GM18517 (cell line): Measurements from ENCODE around the gene TCL1B.
"Not testable (repeated sequence)": the region's sequence is repeated elsewhere in the genome, so short reads cannot be mapped to it uniquely, and the experiment has no call there.

ENCODE experiments used
- ATAC-seq: cut with Tn5 transposase; IDR thresholded peaks from one replicate; pipeline ENCODE4 v1.9.1; 2021; ENCODE audit warnings: mild to moderate bottlenecking, moderate library complexity; ENCODE audit not compliant: unreplicated experiment

Gene TCL1B, protein sequence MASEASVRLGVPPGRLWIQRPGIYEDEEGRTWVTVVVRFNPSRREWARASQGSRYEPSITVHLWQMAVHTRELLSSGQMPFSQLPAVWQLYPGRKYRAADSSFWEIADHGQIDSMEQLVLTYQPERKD

DNA sequence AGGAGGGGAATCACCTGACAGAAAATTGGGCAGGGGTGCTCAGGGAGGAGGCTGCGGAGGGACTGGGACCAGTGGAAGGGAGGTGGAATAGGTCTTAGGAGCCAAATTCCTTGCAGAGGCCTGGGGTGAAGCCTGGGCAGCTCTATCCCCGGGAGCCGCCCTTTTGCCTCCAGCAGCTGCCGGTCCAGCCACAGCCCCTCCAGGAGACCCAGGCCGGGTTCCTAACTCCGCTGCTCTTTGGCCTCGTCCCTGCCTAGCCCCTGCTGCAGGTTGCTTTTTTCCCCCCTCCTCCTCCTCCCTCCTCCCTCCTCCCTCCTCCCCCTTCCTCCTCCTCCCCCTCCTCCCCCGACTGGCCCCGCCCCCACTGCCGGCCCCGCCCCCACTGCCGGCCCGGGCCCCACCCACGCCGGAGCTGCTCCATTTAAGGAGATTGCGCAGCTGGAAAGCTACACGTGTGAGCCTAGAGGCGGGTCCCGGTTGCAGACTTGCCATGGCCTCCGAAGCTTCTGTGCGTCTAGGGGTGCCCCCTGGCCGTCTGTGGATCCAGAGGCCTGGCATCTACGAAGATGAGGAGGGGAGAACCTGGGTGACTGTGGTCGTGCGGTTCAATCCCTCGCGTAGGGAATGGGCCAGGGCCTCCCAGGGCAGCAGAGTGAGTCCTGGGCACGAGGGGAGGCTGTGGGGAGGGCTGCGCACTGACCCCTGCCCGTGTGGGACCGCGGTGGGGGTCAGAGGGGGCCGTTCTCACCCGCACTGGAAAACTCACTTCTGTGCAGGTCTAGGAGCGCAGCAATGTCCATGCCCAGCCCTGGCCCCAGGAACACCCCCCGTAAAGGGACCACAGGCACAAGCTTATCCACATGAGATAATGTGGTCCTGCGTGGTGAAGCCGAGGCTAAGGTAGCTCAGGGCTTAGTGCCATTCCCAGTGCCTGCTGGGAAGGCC, at the start of gene TCL1B:
Gene TCL1B (plus strand): TSS at position 449 of the 945 bp plus-strand sequence. CDS start 42 bp downstream, at position 491.
- no peak for ATAC-seq

DNA sequence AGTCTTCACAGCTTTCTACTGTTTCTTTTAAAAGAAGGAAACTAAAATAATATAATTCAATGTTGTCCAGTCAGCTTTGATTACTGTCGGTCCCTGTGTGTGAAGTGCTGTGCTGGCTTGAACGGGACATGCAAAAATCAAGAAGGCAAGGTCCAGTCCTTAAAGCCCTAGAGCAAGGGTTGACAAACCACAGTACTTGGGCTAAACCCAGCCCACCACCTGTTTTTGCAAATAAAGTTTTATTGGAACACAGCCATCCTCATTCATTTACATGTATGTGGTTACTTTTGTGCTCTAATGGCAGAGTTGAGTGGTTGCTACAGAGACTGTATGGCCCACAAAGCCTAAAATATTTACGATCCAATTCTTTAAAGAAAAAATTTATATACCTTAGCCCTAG, 41.2 kb upstream of the TCL1B start:
- no peak for ATAC-seq

DNA sequence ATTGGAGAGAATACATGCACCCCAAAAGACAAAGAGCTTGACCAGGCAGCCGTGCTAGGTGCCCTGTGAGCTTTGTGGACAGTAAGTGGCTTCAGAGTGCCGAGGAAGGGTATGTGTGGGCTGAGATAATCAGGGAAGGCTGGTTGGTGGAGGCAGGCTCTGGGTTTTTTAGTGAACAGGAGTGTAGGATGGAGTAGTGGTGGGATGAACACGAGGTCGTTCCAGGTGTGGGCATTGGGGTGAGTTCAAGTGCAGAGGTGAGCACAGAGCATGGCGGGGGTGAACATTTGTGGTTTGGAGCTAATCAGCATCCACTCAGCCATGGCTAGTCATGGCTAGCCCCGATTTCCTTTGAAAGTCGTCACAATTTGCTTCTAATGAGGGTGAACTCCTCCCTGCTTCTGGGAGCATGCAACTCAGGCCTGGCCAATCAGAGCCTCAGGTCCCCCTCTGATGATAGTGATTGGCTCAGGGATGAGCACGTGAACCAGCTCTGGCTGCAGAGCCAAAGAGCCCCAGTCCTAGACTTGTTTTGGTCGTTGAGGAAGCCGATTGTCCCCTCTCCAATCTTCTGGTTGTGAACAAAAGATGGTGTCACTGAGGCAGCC, 40.7 kb upstream of the TCL1B start:
- ATAC-seq: no peak

DNA sequence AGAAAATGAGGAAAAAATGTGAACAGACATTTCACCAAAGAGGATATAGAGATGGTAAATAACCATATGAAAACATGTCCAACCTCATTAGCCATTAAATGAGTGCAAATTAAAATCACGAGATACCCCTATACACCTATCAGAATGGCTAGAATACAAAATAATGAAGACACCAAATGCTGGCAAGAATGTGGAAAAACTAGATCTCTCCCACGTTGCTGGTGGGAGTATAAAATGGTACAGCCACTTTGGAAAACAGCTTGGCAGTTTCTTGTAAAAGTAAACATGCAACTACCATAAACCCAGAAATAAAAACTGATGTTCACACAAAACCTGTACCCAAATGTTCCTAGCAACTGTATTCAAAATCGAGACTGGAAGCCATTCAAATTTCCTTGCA, 38.3 kb upstream of the TCL1B start:
- ATAC-seq: no peak

DNA sequence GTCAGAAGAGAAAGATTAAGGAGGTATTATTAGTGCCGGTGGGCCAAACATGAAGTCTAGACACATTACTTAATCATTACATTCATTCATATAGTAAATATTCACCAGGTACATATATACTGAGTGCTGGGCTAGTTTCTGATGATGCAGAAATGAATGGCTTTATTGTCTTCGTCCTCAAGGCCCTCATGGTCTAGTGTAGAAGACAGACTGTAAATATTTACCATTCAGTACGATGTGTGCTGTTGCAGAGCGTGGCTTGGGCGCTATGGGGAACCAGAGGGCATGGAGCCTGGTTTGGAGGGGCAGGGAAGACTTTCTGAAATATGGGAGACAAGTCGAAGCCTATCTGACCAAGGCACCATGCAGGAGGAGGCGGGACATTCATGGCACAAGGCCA, 37.0 kb upstream of the TCL1B start:
- ATAC-seq: no peak

DNA sequence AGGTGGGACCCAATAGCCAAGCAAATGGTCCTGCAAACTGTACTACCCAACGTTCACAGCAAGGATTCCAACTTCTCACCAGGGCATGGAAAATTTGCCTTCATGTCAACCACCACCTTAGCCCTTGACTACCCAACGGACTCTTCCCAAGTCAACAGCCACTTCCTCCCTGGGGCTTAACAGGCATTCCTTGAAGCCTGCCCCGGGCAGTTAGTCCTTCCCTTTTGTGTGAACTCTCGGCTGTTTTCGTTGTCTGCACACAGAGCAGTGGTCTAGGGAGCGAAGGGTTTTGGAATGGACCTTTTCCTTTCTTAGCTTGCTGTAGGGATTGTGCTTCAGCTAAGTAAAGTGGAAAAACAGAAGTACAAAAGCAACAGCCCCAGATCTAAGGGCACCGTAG, 35.2 kb upstream of the TCL1B start:
- ATAC-seq: no peak

DNA sequence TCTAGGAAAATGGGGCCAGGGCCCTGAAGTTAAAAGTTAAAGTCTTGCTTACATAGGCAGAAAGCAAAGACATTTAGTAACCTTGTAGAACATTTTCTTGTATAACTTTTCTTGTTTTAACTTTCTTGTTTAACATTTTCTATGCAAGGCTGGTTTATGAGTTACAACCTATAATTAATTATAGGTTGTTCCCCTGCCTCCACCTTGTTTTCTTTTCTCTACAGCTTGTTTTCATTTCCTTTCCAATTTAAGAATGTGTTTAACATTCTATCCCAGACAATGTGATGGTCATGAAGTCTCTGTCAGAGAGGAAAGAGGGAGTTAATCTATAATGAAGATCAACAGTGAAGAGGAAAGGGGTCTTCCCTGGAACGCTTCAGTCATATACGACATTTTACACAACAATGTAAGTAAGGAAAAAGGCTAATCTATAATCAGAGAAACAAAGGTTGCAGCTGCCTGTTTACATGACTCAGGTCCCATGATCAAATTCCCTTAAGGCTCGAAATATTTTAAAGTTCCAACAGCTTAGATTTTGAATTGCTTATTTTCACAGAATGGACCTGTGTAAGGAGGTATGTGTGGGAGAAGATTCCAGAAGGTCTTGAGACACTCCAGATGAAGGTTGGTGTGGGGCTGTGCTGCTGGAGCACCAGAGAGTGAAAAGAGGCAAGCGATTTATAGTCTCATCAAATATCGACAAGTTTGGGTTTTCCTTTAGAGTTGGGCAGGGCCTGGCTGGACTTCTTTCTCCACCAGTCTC, 34.2 kb upstream of the TCL1B start:
- no peak for ATAC-seq

DNA sequence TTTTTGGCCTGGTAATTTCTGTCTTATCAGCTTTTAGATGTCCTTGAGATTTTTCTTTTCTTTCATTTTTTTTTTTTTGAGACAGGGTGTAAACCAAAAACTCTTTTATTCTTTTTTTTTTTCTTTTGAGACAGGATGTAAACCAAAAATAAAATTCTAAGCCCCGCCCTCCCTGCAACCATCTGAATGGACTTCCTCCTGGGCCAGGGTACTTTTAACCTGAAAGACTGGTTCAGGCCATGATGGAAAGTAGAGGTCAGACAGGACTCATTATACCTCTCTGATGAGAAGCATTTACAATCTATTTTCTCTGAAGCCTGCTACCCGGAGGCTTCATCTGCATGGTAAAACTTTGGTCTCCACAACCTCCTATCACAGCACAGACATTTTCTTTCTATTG, 33.5 kb upstream of the TCL1B start:
- no peak for ATAC-seq

DNA sequence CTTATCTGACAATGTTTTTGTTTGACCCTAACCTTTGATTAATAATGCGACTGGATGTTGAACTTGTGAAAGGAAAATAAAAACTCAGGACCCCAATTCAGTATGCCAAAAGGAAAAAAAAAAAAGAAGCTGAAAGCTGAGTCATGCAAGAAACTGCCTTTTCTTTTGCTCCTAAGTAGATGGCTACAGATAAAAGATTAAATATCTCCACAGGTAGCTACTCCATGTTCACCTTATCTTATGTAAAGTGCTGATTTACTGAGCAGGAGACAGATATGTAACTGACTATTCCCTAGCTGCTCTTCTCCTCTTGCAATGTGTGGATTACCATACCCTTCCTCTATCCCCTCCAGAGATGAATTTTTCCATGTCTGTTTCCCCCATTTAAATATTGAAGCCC, 30.8 kb upstream of the TCL1B start:
- ATAC-seq: no peak

DNA sequence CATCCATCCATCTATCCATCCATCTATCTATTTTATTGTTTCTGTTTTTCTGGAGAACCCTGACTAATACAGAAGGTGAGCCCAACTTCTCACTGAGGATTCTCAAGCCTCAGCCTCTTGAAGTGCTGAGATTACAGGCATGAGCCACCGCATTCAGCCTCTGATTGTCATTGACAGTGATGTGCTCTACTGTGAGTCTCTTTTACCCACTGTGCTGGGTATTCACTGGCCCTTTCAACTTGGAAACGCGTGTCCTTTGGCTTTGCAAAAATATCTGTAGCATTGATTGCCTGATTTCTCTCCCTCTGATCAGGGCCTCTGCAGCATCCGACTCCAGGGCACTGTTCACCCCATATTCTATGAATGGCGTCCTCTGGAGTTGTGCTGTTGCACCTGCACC, 29.6 kb upstream of the TCL1B start:
- no peak for ATAC-seq

DNA sequence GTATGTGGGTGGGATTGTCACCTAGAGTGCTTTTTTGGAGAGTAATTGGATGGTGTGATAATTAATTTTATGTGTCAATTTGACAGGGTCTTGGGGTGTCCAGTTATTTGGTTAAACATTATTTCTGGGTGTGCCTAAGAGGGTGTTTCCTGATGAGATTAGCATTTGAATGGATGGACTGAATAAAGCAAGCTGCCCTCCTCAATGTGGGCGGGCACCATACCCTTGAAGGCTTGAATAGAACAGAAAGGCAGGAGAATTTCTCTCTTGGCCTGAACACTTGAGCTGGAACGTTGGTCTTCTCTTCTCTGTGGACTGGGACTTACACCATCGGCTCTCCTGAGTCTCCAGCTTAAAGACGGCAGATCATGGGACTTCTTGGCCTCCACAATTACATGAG, 28.8 kb upstream of the TCL1B start:
- ATAC-seq: no peak

DNA sequence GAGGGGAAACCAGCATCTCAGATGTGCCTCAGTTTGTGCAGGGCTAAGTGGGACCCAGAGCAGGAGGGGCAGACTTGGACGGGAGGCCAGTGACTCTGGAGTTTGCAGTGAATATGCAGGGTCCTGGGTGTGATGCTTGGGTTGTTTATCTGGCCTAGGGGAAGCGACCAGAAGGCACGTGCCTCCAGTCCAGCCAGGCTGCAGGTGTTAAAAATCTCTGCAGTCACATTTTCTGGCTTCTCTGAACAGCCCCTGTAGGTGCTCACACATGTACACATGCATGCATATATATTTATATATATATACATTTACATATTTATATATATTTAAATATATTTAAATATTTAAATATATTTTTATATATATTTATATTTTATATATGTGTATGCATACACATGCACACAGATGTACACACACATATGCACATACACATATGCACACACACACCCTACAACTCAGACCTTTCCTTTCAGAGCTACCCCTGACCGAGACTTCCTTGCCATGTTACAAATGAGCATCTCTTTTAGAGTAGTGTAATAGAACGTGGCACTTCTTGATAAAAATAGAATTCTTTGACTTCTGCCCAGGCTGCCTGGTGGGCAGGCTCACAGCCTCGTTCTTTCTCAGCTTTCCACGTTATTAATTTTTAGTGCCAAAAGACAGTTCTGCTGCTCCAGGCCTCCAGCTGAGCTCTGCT, 26.8 kb upstream of the TCL1B start:
- ATAC-seq: no peak

DNA sequence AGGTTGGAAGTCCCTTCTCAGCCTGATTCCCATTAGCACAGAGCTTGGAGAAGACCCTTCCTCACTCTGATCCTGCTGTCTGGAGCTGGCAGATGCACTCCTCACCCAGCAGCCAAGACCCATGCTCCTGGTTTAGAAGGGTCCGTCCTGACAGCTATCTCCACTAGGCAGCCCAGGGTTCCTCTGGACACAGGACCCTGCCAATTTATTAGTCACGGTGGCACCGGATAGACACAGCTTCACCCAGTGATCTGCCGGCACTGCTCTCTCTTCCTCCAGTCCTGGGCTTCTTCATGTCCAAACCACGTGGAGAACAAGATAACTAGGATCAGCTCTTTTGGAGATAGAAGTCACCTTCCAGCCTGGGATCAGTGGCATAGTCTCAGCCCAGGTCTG, 26.2 kb upstream of the TCL1B start:
- no peak for ATAC-seq

DNA sequence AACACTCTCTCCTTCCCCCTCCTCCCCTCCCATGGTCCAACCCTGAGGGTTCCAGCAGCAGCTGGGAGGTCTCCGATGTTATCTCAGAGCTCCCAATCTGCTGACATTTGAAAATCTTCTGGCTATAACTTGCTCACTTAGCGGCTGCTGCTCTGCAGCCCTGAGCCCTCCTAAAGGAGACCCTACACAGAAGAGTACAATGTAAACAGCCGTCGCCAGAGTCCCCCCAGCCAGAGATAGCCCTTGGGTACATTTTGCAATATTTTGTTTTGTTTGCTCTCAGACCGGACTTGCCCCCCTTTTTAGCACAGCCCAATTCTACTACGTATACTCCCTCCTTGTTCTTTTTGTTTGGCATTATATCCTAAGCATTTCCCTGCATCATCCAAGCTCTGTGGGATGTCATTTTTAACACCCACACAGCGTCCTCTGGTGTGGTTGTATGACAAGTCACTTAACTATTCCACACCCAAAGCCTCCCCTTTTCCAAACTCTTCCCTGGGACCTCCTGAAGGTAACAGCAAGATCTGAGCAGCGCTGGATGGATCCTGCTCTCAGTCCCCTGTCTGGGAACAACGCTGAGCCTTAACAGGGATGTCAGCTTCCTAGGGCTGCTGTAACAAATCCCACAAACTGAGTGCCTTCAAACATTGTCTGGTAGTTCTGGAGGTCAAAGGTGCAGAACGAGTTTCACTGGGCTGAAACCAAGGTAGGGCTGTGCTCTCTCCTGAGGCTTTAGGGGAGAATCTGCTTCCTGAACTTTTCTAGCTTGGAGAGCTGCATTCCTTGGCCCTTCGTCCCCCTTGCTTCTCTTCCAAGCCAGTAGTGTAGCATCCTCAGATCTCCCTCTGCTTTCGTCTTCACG, 25.3 kb upstream of the TCL1B start:
- no peak for ATAC-seq

DNA sequence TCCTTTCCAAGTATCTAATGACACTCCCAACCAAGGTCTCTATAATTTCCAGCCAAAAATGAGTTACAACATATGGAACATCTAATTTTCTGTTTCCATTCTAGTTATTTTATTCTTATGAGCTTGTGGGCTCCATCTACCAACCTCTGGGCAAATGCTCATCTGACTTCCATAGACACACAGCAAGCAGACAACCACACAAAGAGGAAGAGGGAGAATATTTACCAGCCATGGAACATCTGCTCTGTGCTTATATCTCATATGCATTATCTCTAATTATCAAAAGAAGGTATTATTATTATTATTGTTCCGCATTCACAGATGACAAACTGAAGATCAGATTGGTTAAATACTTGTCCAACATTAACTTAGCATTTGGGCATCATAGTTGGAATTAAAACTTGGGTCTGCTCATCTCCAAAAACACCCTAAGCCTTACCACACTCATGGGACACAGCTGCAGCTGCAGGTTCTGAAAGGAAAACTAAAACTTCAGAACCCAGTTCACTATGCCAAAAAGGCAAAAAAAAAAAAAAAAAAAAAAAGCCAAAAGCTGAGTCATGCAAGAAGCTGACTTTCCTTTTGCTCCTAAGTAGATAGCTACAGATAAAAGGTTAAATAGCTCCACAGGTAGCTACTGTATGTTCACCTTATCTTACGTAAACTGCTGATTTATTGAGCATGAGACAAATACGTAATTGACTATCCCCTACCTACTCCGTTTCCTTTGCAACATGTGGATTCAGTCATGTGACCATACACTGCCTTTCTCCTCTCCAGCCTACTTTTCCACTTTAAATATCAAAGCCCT, 23.6 kb upstream of the TCL1B start:
- peak; percentile 48 for ATAC-seq

DNA sequence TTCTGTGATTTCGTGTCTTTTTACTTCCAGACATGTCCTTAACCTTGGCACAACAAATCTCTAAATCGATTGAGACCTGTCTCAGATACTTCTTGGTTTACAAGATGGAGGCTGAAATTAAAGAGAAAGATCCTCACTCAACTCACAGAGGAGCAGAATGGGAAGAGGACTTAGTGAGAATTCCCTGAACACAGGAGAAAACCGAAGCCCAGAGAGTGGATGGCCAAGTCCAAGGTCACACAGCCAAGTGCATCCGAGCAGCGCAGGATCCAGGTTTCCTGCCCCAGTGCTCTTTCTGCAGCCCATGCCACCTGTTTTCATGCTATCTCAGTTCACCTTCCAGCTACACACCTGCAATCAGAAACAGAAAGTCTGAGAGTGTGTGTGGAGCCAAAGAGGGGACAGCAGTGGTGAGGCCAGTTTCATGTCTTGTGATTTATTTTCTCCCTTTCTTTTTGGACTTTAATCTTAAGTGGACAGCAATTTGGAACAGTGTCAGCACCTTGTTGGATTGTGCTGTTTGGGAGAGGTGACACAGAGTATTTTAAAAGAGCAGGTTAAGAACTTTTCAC, 22.9 kb upstream of the TCL1B start:
- ATAC-seq: no peak

DNA sequence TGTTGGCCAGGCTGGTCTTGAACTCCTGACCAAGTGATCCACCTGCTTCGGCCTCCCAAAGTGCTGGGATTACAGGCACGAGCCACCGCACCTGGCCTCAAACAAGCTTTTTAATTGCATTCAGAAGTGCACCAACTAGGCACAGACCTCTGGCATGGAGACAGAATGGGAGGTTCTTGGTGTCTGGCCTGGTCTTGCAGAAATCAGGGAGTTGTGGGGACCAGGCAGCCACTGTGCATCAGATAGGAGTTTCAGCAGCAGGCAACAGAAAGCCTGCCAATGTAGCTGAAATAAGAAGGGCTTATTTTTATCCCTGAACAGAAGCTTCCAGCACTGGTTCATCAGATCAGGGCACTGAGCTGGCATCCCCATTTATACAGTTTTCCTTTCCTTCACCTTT, 22.2 kb upstream of the TCL1B start:
- ATAC-seq: no peak

DNA sequence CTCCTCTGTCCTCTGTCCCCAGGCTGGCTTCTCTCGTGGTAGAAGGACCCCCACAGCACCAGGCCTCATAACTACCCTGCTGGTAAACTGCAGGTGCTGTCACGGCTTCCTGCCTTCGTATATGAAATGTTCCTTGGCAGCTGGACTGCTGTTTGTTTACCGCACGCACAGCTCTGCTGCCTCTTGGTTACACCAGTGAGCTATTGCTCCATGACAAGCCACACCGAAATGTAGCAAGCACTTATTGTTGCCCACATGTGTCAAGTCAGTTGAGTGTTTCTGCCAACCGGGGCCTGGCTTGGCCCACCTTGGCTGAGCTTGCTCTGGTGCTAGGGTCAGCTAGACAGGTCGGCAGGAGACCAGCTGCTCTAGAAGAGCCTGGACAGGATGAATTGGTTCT, 21.7 kb upstream of the TCL1B start:
- ATAC-seq: no peak

DNA sequence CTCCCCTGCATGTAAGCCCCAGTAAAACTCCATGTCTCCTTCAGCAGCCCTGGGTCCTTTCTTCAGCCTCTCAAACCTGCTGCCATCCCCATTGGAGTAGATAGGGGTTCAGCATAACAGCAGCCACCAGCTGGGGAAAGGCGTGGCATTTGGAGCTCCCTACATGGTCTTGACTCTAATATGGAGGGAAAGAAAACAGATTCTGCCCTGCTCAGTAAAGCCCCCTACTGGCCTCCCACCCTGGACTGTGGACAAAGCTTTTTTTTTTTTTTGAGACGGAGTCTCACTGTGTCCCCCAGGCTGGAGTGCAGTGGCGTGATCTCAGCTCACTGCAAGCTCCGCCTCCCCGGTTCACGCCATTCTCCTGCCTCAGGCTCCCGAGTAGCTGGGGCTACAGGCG, 20.7 kb upstream of the TCL1B start:
- not testable (repeated sequence) for ATAC-seq
